Neural cell (in vitro differentiated cells): Measurements from ENCODE around the gene IGLL5.

Source experiments
- EZH2 ChIP-seq: fragments of 200-600, 300-800 bp; shearing (Covaris generic), sonication (generic); IDR thresholded peaks from 2 replicates; pipeline ENCODE4 v1.6.1; 2014; ENCODE audit warnings: antibody characterized with exemption, low read length, borderline replicate concordance, mild to moderate bottlenecking; ENCODE audit not compliant: insufficient read depth, poor library complexity, severe bottlenecking
- MXI1 ChIP-seq: fragments of 450-650 bp; conservative IDR thresholded peaks from 2 replicates; pipeline ENCODE4 v1.6.1; 2014; ENCODE audit warnings: antibody characterized with exemption, mild to moderate bottlenecking; ENCODE audit not compliant: poor library complexity, severe bottlenecking
- TF ChIP-seq, protein P1 (sequence below): fragments of 450-650 bp; IDR thresholded peaks from 2 replicates; pipeline ENCODE4 v1.5.1; 2014; ENCODE audit warnings: antibody characterized with exemption, mild to moderate bottlenecking, moderate library complexity; ENCODE audit not compliant: poor library complexity, severe bottlenecking

DNA sequence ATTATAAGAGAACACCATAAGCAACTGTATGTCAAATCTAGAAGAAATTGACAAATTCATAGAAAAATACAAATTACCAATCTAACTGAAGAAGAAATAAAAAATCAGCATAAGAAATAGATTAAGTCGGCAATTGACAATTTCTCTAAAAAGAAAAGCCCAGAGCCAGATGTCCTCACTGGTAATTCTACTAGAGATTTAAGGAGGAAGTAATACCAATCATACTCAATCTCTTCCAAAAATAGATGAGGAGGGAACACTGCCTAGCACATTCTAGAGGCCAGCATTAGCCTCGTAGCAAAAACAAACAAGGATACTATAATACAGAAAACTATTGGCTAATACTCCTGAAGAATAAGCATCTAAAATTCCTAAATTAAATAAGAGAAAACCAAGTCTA is 40.4 kb upstream of the IGLL5 start:
- TF ChIP-seq, protein P1, sequence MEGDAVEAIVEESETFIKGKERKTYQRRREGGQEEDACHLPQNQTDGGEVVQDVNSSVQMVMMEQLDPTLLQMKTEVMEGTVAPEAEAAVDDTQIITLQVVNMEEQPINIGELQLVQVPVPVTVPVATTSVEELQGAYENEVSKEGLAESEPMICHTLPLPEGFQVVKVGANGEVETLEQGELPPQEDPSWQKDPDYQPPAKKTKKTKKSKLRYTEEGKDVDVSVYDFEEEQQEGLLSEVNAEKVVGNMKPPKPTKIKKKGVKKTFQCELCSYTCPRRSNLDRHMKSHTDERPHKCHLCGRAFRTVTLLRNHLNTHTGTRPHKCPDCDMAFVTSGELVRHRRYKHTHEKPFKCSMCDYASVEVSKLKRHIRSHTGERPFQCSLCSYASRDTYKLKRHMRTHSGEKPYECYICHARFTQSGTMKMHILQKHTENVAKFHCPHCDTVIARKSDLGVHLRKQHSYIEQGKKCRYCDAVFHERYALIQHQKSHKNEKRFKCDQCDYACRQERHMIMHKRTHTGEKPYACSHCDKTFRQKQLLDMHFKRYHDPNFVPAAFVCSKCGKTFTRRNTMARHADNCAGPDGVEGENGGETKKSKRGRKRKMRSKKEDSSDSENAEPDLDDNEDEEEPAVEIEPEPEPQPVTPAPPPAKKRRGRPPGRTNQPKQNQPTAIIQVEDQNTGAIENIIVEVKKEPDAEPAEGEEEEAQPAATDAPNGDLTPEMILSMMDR = no peak
- no peak for TF ChIP-seq MXI1
- no peak for TF ChIP-seq EZH2
